Fibroblast of lung (primary cell): ENCODE results near the gene EFNA5. TPM values are rescaled to one million over a fixed set of nuclear protein-coding genes. Genes with fewer than 3 reads are reported as not detected.

Experiments used
- DNase-seq, 2 donors: peaks; one replicate each; pipeline versions ENCODE4 v3.0.0 to v3.0.0-alpha.2; 2010; ENCODE audit warnings: low read depth in 2 of 2
- H2AFZ ChIP-seq: 2 replicates; pipeline ENCODE4 v1.5.1; 2012; ENCODE audit warnings: low read length, control low read depth, inconsistent platforms
- H3K27ac ChIP-seq: 2 replicates; pipeline ENCODE4 v1.5.1; 2011; ENCODE audit warnings: low read length, control low read depth; ENCODE audit not compliant: insufficient read depth
- H3K27me3 ChIP-seq: 2 replicates; pipeline ENCODE4 v1.5.1; 2011; ENCODE audit warnings: mild to moderate bottlenecking, low read length; ENCODE audit not compliant: control insufficient read depth, insufficient read depth
- H3K36me3 ChIP-seq: 2 replicates; pipeline ENCODE4 v1.5.1; 2011; ENCODE audit warnings: low read length; ENCODE audit not compliant: control insufficient read depth, insufficient read depth
- H3K4me1 ChIP-seq: 2 replicates; pipeline ENCODE4 v1.5.1; 2011; ENCODE audit warnings: low read length; ENCODE audit not compliant: control insufficient read depth, insufficient read depth; ENCODE audit errors: extremely low read depth
- H3K4me2 ChIP-seq: 2 replicates; pipeline ENCODE4 v1.5.1; 2011; ENCODE audit warnings: low read length, control low read depth; ENCODE audit not compliant: insufficient read depth; ENCODE audit errors: extremely low read depth
- H3K4me3 ChIP-seq, 4 experiments: fragments of 200-600 bp in 1 of 4; sonication (generic) in 1 of 4; replicated peaks in 1 of 4; 2 replicates each; pipeline ENCODE4 v1.5.1; 2011 to 2016; ENCODE audit warnings: low read length in 4 of 4, low read depth in 3 of 4, mild to moderate bottlenecking in 3 of 4, control low read depth in 2 of 4, inconsistent platforms in 1 of 4, mixed read lengths in 1 of 4; ENCODE audit not compliant: insufficient read depth in 1 of 4; ENCODE audit errors: control extremely low read depth in 1 of 4
- H3K79me2 ChIP-seq: 2 replicates; pipeline ENCODE4 v1.5.1; 2012; ENCODE audit warnings: mild to moderate bottlenecking, low read length, inconsistent platforms; ENCODE audit not compliant: control insufficient read depth, insufficient read depth
- H3K9ac ChIP-seq: 2 replicates; pipeline ENCODE4 v1.5.1; 2011; ENCODE audit warnings: mild to moderate bottlenecking, low read length, control low read depth; ENCODE audit not compliant: insufficient read depth
- H3K9me3 ChIP-seq: 2 replicates; pipeline ENCODE4 v1.5.1; 2012; ENCODE audit warnings: low read depth, low read length; ENCODE audit not compliant: control insufficient read depth, insufficient read depth
- H4K20me1 ChIP-seq: 2 replicates; pipeline ENCODE4 v1.5.1; 2011; ENCODE audit warnings: low read length; ENCODE audit not compliant: control insufficient read depth, insufficient read depth; ENCODE audit errors: extremely low read depth
- EZH2 ChIP-seq: IDR thresholded peaks from 2 replicates; pipeline ENCODE4 v1.5.1; 2012; ENCODE audit warnings: low read length, control low read depth, mild to moderate bottlenecking; ENCODE audit errors: missing control alignments
- polyA plus RNA-seq, 2 donors: library from polyadenylated mRNA; depleted of rRNA in 1 of 2; stranded (reverse) in 1 of 2; unstranded in 1 of 2; fragments of >200 nt; gene quantifications; 2 replicates each; pipeline ENCODE4 v1.2.1, GENCODE V29; 2011 to 2012; ENCODE audit warnings: missing spikeins in 1 of 2
- total RNA-seq: library from RNA; depleted of rRNA; stranded (reverse); fragments of >200 nt; gene quantifications from 2 replicates; pipeline ENCODE4 v1.2.1, GENCODE V29; 2014
- TF ChIP-seq, protein P1 (sequence below), 2 donors: IDR thresholded peaks in 1 of 2; conservative IDR thresholded peaks in 1 of 2; 1 replicate in 1 of 2; 2 replicates in 1 of 2; pipeline ENCODE4 v1.5.1; 2011 to 2012; ENCODE audit warnings: low read length in 2 of 2, control low read depth in 1 of 2, inconsistent platforms in 1 of 2, low read depth in 1 of 2, mild to moderate bottlenecking in 1 of 2

The EFNA5 gene
- total and polyA plus RNA-seq, 2 donors (not counting 1 experiment from before 2014, with no cell fraction given) = 3.5 to 3.7 TPM

DNA sequence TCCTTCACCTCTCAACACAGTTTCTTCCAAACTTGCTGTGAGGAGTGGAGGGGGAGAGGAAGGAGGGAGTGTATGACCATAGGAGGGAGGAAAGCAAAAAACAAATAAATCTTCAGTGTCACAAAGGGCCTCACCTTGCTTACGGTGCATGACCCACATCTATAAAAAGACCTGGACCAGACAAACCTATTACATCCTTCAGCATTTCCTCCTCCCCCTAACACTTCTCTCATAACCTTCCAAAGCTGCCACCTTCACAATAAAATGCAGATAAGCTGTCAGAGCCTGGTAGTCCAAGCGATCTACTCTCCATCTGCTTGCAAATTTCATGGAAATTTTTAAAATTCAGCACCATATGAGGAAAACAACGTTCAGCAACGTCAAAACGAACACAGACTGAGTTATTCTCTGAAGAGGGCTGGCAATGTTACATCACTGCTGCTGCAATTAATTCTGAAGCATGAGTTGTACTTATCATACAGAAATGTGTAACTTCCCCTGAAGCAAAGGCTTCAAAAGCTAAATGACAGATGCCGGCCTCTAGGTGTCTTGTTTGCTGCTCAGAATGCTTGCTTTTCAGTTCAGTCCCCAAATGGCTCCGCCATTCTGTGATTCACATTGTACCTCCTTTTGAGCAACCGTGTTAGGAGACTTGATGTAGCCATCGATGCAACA lies 62.9 kb downstream of the EFNA5 start:
- no peak for DNase-seq
- Histone ChIP-seq H3K9me3 (no peaks in the 10 kb centered on the region), H2AFZ (no peak overlapping the region), H3K27me3 (no peaks in the 10 kb centered on the region), H3K36me3 (no peaks in the 10 kb centered on the region), H3K79me2 (no peaks in the 10 kb centered on the region), H3K27ac (no peak overlapping the region), H3K4me2 (no peak overlapping the region), H3K4me1 (peaks cover 5% of the 10 kb centered on the region), H3K9ac (no peak overlapping the region), H3K4me3 (no peak overlapping the region), H4K20me1 (no peaks in the 10 kb centered on the region)
- TF ChIP-seq, protein P1, sequence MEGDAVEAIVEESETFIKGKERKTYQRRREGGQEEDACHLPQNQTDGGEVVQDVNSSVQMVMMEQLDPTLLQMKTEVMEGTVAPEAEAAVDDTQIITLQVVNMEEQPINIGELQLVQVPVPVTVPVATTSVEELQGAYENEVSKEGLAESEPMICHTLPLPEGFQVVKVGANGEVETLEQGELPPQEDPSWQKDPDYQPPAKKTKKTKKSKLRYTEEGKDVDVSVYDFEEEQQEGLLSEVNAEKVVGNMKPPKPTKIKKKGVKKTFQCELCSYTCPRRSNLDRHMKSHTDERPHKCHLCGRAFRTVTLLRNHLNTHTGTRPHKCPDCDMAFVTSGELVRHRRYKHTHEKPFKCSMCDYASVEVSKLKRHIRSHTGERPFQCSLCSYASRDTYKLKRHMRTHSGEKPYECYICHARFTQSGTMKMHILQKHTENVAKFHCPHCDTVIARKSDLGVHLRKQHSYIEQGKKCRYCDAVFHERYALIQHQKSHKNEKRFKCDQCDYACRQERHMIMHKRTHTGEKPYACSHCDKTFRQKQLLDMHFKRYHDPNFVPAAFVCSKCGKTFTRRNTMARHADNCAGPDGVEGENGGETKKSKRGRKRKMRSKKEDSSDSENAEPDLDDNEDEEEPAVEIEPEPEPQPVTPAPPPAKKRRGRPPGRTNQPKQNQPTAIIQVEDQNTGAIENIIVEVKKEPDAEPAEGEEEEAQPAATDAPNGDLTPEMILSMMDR (conservative IDR thresholded peaks at IDR 0.05 in 1 of 2, IDR thresholded peaks at IDR 0.05 in 1 of 2; ENCODE audit: low read depth in 1 of 2, low read length in 2 of 2) = no peak

DNA sequence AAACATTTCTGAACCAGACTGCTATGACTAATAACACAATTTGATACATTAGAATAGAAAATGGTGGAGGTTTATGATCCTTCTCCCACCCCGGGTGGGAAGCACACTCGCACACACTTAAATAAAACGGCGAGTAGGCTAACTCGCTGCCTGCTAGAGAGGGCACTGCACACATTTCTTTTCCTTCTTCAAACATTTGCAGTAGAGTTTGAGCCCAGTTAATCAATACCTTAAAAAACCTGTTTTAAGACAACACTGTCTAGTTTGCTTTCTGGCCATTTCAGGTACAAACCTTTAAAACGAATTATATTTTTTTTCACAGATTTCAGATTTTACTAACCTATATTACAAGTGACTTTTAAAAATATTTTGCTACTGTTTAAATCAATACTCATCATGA lies 63.5 kb downstream of the EFNA5 start:
- Histone ChIP-seq H3K79me2 (no peaks in the 10 kb centered on the region), H3K36me3 (no peaks in the 10 kb centered on the region), H3K9me3 (no peaks in the 10 kb centered on the region), H3K4me2 (no peak overlapping the region), H3K4me3 (no peak overlapping the region), H3K4me1 (peaks cover 5% of the 10 kb centered on the region), H3K27ac (no peak overlapping the region), H4K20me1 (no peaks in the 10 kb centered on the region), H3K9ac (no peak overlapping the region), H3K27me3 (no peaks in the 10 kb centered on the region), H2AFZ (no peak overlapping the region)
- no peak for TF ChIP-seq EZH2
- TF ChIP-seq, protein P1 (conservative IDR thresholded peaks at IDR 0.05 in 1 of 2, IDR thresholded peaks at IDR 0.05 in 1 of 2; ENCODE audit: low read depth in 1 of 2, low read length in 2 of 2) = no peak
- DNase-seq = no peak

DNA sequence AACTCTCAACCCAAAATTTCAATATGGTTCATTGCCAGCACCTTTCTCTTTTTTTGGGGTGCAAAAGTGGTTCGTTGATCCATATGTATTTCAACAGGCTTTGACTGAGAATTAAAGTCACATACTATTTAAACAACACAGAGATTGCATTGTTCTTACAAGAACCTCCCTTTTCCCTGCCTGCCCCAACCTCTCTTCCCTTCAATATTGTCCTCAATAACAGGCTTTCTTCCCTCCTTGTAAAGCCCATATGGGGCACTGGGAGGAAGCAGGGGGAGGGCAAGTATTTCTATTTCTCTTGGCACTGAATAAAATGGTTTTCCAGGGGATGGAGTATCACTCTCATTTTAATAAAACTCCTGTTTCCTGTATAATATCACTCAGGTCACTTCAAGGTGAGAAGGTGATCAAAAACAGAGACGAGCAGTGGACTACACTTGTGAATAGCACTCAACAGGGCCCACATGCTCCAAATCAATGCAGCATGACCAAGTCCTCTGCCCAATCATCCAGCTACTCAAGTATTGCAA lies 65.1 kb downstream of the EFNA5 start:
- no peaks in the 10 kb centered on the region for H3K27me3 ChIP-seq
- H4K20me1 ChIP-seq = no peaks in the 10 kb centered on the region
- H3K27ac ChIP-seq = no peak overlapping the region
- no peaks in the 10 kb centered on the region for H3K36me3 ChIP-seq
- H2AFZ ChIP-seq = no peak overlapping the region
- H3K9ac ChIP-seq = no peak overlapping the region
- H3K4me3 ChIP-seq = no peak overlapping the region
- H3K4me1 ChIP-seq = peaks cover 5% of the 10 kb centered on the region
- H3K4me2 ChIP-seq = no peak overlapping the region
- no peaks in the 10 kb centered on the region for H3K79me2 ChIP-seq
- H3K9me3 ChIP-seq = no peaks in the 10 kb centered on the region
- TF ChIP-seq, protein P1 (conservative IDR thresholded peaks at IDR 0.05 in 1 of 2, IDR thresholded peaks at IDR 0.05 in 1 of 2; ENCODE audit: low read depth in 1 of 2, low read length in 2 of 2) = no peak
- no peak for TF ChIP-seq EZH2
- DNase-seq = no peak
